ENCODE measurements around the gene NUDT21.
A peak's percentile ranks its signal among the peaks of the same experiment; 100 is the strongest.

The NUDT21 gene

GRCh38 chr16:56462064-56462796 lies 11.1 kb upstream of the NUDT21 start:
- Histone ChIP-seq H3K27me3 (ENCODE audit: control insufficient read depth, insufficient read depth, low read length) (no peaks in the 10 kb centered on the region), H3K4me1 (ENCODE audit: control insufficient read depth, insufficient read depth, low read length) (no peaks in the 10 kb centered on the region), H3K9me3 (ENCODE audit: control insufficient read depth, insufficient read depth, low read length) (no peaks in the 10 kb centered on the region), H3K4me3 (ENCODE audit: low read length) (no peak overlapping the region), H3K27ac (ENCODE audit: low read length) (no peak overlapping the region), H3K36me3 (ENCODE audit: control insufficient read depth, insufficient read depth, low read length) (peaks cover 10% of the 10 kb centered on the region; the same call in 1 of the 2 replicates)
- no peak for DNase-seq (ENCODE audit: low read depth, low spot score)
- WGBS (ENCODE audit: insufficient coverage, insufficient read length) = no CpG with 5 or more reads among the region's 3 CpGs

DNA sequence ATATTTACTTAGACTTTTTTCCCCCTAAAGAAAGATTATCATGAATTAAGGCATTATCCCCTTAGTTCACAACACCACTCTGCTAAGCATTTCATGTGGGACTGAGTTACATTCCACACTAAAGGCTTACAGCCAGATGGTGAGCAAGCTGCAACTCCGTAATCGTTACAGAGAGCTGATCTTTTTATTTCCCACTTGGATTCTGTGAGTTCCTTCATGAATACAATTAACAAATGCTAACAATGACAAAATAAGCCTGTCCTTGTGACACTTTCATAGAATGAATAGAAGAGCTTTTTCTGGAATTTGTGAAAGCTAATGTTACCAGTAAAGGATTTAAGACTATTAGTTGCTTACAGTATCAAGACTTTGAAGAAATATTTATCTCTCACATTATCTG lies 9.0 kb upstream of the NUDT21 start:
- H3K9me3 ChIP-seq (ENCODE audit: control insufficient read depth, insufficient read depth, low read length) = no peaks in the 10 kb centered on the region
- H3K36me3 ChIP-seq (ENCODE audit: control insufficient read depth, insufficient read depth, low read length) = no peaks in the 10 kb centered on the region; the same call in 1 of the 2 replicates
- H3K4me3 ChIP-seq (ENCODE audit: low read length) = no peak overlapping the region
- H3K27me3 ChIP-seq (ENCODE audit: control insufficient read depth, insufficient read depth, low read length) = no peaks in the 10 kb centered on the region
- no CpG with 5 or more reads among the region's 2 CpGs for WGBS (ENCODE audit: insufficient coverage, insufficient read length)
- DNase-seq (ENCODE audit: low read depth, low spot score) = no peak
- no peaks in the 10 kb centered on the region for H3K4me1 ChIP-seq (ENCODE audit: control insufficient read depth, insufficient read depth, low read length)
- H3K27ac ChIP-seq (ENCODE audit: low read length) = no peak overlapping the region

- Histone ChIP-seq H3K4me3 (ENCODE audit: low read length) (no peak overlapping the region), H3K36me3 (ENCODE audit: control insufficient read depth, insufficient read depth, low read length) (peaks cover 6% of the 10 kb centered on the region; the same call in 1 of the 2 replicates), H3K27ac (ENCODE audit: low read length) (no peak overlapping the region), H3K4me1 (ENCODE audit: control insufficient read depth, insufficient read depth, low read length) (no peaks in the 10 kb centered on the region), H3K27me3 (ENCODE audit: control insufficient read depth, insufficient read depth, low read length) (no peaks in the 10 kb centered on the region), H3K9me3 (ENCODE audit: control insufficient read depth, insufficient read depth, low read length) (no peaks in the 10 kb centered on the region)
- no CpG with 5 or more reads among the region's 6 CpGs for WGBS (ENCODE audit: insufficient coverage, insufficient read length)
- no peak for DNase-seq (ENCODE audit: low read depth, low spot score)
Measured at GRCh38 chr16:56457927-56458470, 6.9 kb upstream of the NUDT21 start.

DNA sequence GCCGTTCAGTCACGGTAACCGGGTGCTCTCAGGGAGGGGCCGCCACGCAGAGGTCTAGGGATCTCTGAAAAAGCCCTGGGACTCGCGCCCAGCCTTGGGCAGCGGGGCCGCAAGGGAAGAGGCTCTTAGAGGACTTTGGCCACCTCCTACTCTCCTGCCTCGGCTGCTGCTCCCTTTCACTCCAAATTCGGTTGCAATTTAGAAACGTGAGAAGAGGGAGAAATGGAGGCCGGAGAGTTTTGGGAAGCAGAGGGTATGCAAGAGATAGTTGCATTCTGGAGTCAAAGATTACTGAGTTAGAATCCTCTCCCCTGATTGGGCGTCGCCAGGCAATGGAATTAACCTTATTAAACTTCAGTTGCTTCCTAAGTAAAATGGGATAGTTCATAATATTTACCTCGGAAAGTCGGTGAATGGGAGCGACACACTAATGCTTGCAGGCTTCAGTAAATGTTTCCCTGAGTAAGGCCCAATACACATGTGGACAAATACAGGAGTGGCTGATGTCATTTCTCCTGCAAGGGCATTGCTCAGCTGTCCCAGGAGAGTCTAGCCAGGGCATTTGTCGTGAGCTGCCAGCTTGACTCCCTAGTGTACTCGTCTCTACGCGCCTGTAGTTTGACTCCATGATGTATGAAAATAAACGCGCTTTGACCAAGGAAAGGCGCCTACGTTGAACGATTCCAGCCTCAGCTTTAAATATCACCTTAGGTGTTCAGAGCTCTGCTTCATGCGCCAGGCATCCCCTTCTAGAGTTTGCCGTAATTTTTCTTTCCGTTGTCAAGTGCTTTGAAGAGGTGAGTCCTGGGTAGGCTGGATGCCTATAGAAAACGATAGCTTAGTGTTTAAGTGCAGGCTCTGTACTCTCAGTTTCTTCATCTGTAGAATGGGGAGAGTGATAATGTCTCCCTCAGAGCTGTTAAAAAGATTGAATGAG lies 889 bp upstream of the NUDT21 start:
- no peaks in the 10 kb centered on the region for H3K27me3 ChIP-seq (ENCODE audit: control insufficient read depth, insufficient read depth, low read length)

DNA sequence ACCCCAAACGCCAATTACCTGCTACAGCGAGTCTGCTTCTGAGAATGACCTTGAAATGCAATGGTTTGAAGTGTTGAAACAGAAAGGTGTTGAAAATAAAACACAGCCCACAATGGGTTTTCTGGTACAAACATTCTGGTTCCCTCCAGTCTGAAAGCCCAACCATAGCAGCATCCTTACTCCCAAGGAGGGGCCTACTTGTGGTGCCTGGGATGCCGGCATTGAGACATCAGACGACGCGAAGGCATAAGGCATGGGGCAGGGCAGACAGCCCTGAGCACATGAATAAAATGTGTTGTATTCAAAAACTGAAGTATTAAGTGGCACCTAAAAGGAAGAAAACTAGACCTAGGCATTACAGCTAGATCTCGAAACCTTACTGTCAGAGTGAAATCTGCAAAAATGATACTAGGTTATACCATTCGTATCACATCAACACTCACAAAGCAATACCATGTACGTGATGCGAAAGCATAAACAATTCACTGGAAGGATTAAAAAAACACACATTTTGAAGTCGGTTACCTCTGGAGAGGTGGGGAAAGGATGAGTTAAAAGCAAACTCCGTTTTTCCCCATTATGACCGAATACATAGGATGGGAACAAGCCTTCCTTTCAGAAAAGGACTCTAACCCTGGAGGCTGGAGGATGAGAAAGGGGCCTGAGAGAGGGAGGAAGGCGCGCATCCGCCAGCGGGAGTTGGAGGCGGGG lies 702 bp downstream of the NUDT21 start:
- Histone ChIP-seq H3K4me1 (ENCODE audit: control insufficient read depth, insufficient read depth, low read length) (no peaks in the 10 kb centered on the region), H3K27ac (ENCODE audit: low read length) (no peak overlapping the region), H3K27me3 (ENCODE audit: control insufficient read depth, insufficient read depth, low read length) (no peaks in the 10 kb centered on the region), H3K36me3 (ENCODE audit: control insufficient read depth, insufficient read depth, low read length) (peaks cover 6% of the 10 kb centered on the region; the same call in 1 of the 2 replicates), H3K9me3 (ENCODE audit: control insufficient read depth, insufficient read depth, low read length) (no peaks in the 10 kb centered on the region), H3K4me3 (ENCODE audit: low read length) (peak overlapping the region; percentile 84)
- no CpG with 5 or more reads among the region's 18 CpGs for WGBS (ENCODE audit: insufficient coverage, insufficient read length)
- no peak for DNase-seq (ENCODE audit: low read depth, low spot score)

More for the DNA sequence above, 889 bp upstream of the NUDT21 start:
- DNase-seq (ENCODE audit: low read depth, low spot score) = no peak
- Histone ChIP-seq H3K4me3 (ENCODE audit: low read length) (peak overlapping the region; percentile 84), H3K27ac (ENCODE audit: low read length) (no peak overlapping the region), H3K9me3 (ENCODE audit: control insufficient read depth, insufficient read depth, low read length) (no peaks in the 10 kb centered on the region), H3K36me3 (ENCODE audit: control insufficient read depth, insufficient read depth, low read length) (peaks cover 6% of the 10 kb centered on the region; the same call in 1 of the 2 replicates), H3K4me1 (ENCODE audit: control insufficient read depth, insufficient read depth, low read length) (no peaks in the 10 kb centered on the region)
- no CpG with 5 or more reads among the region's 31 CpGs for WGBS (ENCODE audit: insufficient coverage, insufficient read length)

DNA sequence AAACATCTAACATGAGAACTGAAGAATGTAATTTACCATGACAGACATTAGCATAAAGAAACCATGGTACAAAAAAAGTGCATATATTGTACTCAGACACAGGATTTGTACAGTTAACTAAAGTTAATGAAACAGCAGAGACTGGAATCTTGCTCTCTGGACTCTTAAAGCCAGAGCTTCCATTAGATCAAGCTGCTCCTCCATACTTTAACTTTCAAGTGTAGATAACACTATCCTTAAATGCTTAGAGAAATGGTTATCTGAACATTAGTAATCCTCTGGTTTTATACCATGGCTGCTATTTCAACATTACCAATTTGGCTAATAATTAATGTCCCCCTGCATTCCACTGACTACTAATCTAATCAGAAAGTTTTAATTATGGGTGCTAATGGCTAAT lies 3.1 kb downstream of the NUDT21 start:
- Histone ChIP-seq H3K36me3 (ENCODE audit: control insufficient read depth, insufficient read depth, low read length) (peaks cover 3% of the 10 kb centered on the region; the same call in 1 of the 2 replicates), H3K27me3 (ENCODE audit: control insufficient read depth, insufficient read depth, low read length) (no peaks in the 10 kb centered on the region), H3K4me1 (ENCODE audit: control insufficient read depth, insufficient read depth, low read length) (no peaks in the 10 kb centered on the region), H3K4me3 (ENCODE audit: low read length) (no peak overlapping the region), H3K27ac (ENCODE audit: low read length) (no peak overlapping the region), H3K9me3 (ENCODE audit: control insufficient read depth, insufficient read depth, low read length) (no peaks in the 10 kb centered on the region)
- DNase-seq (ENCODE audit: low read depth, low spot score) = no peak

DNA sequence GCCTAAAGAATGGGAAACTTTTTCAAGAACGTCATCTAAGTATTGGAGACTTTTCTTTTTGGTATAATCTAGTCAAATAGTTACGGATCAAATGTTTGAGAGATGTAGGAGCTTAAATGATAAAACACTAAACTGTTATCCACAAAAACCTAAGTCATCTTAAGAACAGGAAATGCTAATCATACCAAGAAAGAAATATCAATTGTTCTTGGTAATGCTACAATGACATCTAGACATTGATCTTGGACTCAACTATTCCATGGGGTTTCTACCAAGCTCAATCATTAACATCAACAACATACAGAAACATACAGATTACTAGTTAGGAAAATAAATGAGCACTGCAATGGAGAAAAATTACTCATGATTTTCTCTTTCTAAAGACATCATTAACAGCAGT lies 3.8 kb downstream of the NUDT21 start:
- H3K36me3 ChIP-seq (ENCODE audit: control insufficient read depth, insufficient read depth, low read length) = peaks cover 3% of the 10 kb centered on the region; the same call in 1 of the 2 replicates
- H3K27me3 ChIP-seq (ENCODE audit: control insufficient read depth, insufficient read depth, low read length) = no peaks in the 10 kb centered on the region
- no peaks in the 10 kb centered on the region for H3K9me3 ChIP-seq (ENCODE audit: control insufficient read depth, insufficient read depth, low read length)
- H3K27ac ChIP-seq (ENCODE audit: low read length) = no peak overlapping the region
- no peak for DNase-seq (ENCODE audit: low read depth, low spot score)
- WGBS (ENCODE audit: insufficient coverage, insufficient read length) = no CpG with 5 or more reads among the region's 2 CpGs
- H3K4me3 ChIP-seq (ENCODE audit: low read length) = no peak overlapping the region
- H3K4me1 ChIP-seq (ENCODE audit: control insufficient read depth, insufficient read depth, low read length) = no peaks in the 10 kb centered on the region

DNA sequence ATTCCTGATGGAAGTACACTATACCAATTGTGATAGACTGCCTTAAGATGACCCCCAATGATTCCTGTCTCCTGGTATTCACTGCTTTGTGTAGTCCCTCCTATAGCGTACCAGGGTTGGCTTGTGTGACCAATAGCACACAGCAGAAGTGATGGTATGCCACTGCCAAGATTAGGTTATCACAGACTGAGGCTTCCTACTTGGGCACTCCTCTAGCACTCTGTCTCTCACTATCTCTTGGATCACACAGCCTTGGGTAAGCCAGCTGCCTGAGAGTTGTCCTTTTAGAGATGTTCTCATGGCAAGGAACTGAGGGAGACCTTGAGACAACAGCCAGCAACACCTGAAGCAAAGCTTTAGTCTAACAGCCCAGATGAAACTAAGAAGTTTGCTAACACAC lies 13.1 kb downstream of the NUDT21 start:
- H3K9me3 ChIP-seq (ENCODE audit: control insufficient read depth, insufficient read depth, low read length) = no peaks in the 10 kb centered on the region
- H3K4me3 ChIP-seq (ENCODE audit: low read length) = no peak overlapping the region
- no peak for DNase-seq (ENCODE audit: low read depth, low spot score)
- H3K4me1 ChIP-seq (ENCODE audit: control insufficient read depth, insufficient read depth, low read length) = no peaks in the 10 kb centered on the region
- H3K27ac ChIP-seq (ENCODE audit: low read length) = no peak overlapping the region
- H3K27me3 ChIP-seq (ENCODE audit: control insufficient read depth, insufficient read depth, low read length) = no peaks in the 10 kb centered on the region
- peaks cover 7% of the 10 kb centered on the region; the same call in 1 of the 2 replicates for H3K36me3 ChIP-seq (ENCODE audit: control insufficient read depth, insufficient read depth, low read length)
- WGBS (ENCODE audit: insufficient coverage, insufficient read length) = no CpG with 5 or more reads among the region's 1 CpG

GRCh38 chr16:56436258-56436657 lies 14.9 kb downstream of the NUDT21 start:
- H3K9me3 ChIP-seq (ENCODE audit: control insufficient read depth, insufficient read depth, low read length) = no peaks in the 10 kb centered on the region
- no peaks in the 10 kb centered on the region for H3K27me3 ChIP-seq (ENCODE audit: control insufficient read depth, insufficient read depth, low read length)
- H3K36me3 ChIP-seq (ENCODE audit: control insufficient read depth, insufficient read depth, low read length) = peaks cover 7% of the 10 kb centered on the region; the same call in 1 of the 2 replicates
- H3K27ac ChIP-seq (ENCODE audit: low read length) = no peak overlapping the region
- DNase-seq (ENCODE audit: low read depth, low spot score) = no peak
- no peaks in the 10 kb centered on the region for H3K4me1 ChIP-seq (ENCODE audit: control insufficient read depth, insufficient read depth, low read length)
- H3K4me3 ChIP-seq (ENCODE audit: low read length) = no peak overlapping the region

GRCh38 chr16:56428091-56428490 lies 23.0 kb downstream of the NUDT21 start:
- Histone ChIP-seq H3K4me3 (ENCODE audit: low read length) (no peak overlapping the region), H3K27ac (ENCODE audit: low read length) (no peak overlapping the region), H3K9me3 (ENCODE audit: control insufficient read depth, insufficient read depth, low read length) (no peaks in the 10 kb centered on the region), H3K36me3 (ENCODE audit: control insufficient read depth, insufficient read depth, low read length) (0 out of 2 replicates have a peak, but pooled peaks cover 3% of the 10 kb centered on the region), H3K27me3 (ENCODE audit: control insufficient read depth, insufficient read depth, low read length) (no peaks in the 10 kb centered on the region; the same call in 1 of the 2 replicates), H3K4me1 (ENCODE audit: control insufficient read depth, insufficient read depth, low read length) (no peaks in the 10 kb centered on the region)
- WGBS (ENCODE audit: insufficient coverage, insufficient read length) = no CpG with 5 or more reads among the region's 1 CpG
- DNase-seq (ENCODE audit: low read depth, low spot score) = no peak
